Thoracic aorta (tissue), 2 donors: ENCODE results near the gene IRGC. TPM values are rescaled to one million over a fixed set of nuclear protein-coding genes. Genes with fewer than 3 reads are reported as not detected.

Source experiments
- ATAC-seq: fragments of 150-250 bp; one replicate; pipeline ENCODE4 v1.8.0; 2017; ENCODE audit warnings: low read depth; ENCODE audit not compliant: insufficient number of reproducible peaks, low FRiP score
- DNase-seq: peaks from one replicate; pipeline ENCODE4 v3.0.0-alpha.2; 2020; ENCODE audit warnings: low spot score
- H3K27ac ChIP-seq, 2 donors: fragments of 200-600 bp; sonication (generic); 1 replicate in 1 of 2; 2 replicates in 1 of 2; pipeline ENCODE4 v1.5.1; 2016; ENCODE audit warnings: mild to moderate bottlenecking in 2 of 2, moderate library complexity in 2 of 2
- H3K27me3 ChIP-seq: fragments of 200-600 bp; sonication (generic); replicated peaks from 2 replicates; pipeline ENCODE4 v1.6.0; 2016; ENCODE audit warnings: mild to moderate bottlenecking; ENCODE audit not compliant: insufficient read depth
- H3K36me3 ChIP-seq: fragments of 200-600 bp; sonication (generic); one replicate; pipeline ENCODE4 v1.5.1; 2016
- H3K4me1 ChIP-seq, 2 donors: fragments of 200-600 bp; sonication (generic); 1 replicate in 1 of 2; 2 replicates in 1 of 2; pipeline versions ENCODE4 v1.5.1 to v1.6.0; 2016; ENCODE audit warnings: low read depth in 2 of 2, mild to moderate bottlenecking in 1 of 2; ENCODE audit not compliant: control insufficient read depth in 1 of 2
- H3K4me3 ChIP-seq: fragments of 200-600 bp; sonication (generic); 2 replicates; pipeline ENCODE4 v1.5.1; 2016; ENCODE audit warnings: mild to moderate bottlenecking
- H3K9me3 ChIP-seq: fragments of 200-600 bp; sonication (generic); 2 replicates; pipeline ENCODE4 v1.5.1; 2016
- CTCF ChIP-seq: fragments of 200-600 bp; sonication (generic); IDR thresholded peaks from one replicate; pipeline ENCODE4 v1.5.1; 2019; ENCODE audit warnings: antibody characterized with exemption
- total RNA-seq, 2 donors: library from RNA; depleted of rRNA; stranded (reverse); fragments of >200 nt; gene quantifications; one replicate each; pipeline versions ENCODE4 v1.1.0 to v1.2.3, GENCODE V29; 2016

IRGC gene
- total RNA-seq, 2 donors from 2014 or later, result not detected

DNA sequence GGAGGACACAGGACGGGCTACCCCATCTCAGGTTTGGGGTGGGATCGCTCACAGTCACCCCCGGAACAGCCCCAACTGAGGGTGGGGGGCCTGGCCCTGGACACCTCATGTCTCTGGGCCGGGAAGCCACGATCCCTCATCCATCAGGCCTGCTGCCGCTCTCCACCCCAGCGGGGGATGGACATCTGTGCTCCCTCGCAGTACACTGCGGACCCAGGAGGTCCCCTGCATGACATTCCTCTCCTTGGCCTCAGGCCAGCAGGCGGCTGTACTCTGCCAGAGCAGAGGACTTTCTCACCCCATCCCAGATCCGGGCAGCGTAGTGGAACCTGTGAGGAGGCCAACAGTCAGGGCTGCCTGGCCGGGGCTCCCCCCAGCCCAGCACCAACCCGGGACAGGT, 15.5 kb downstream of the IRGC start:
- ATAC-seq (no peak), DNase-seq (no peak)
- H3K27me3 ChIP-seq, result no peaks in the 10 kb centered on the region
- peaks cover 58% of the 10 kb centered on the region for H3K36me3 ChIP-seq
- TF ChIP-seq CTCF, result no peak
- H3K27ac ChIP-seq, result no peak overlapping the region
- H3K9me3 ChIP-seq, result no peaks in the 10 kb centered on the region
- H3K4me1 ChIP-seq, result no peaks in the 10 kb centered on the region
- no peak overlapping the region for H3K4me3 ChIP-seq

DNA sequence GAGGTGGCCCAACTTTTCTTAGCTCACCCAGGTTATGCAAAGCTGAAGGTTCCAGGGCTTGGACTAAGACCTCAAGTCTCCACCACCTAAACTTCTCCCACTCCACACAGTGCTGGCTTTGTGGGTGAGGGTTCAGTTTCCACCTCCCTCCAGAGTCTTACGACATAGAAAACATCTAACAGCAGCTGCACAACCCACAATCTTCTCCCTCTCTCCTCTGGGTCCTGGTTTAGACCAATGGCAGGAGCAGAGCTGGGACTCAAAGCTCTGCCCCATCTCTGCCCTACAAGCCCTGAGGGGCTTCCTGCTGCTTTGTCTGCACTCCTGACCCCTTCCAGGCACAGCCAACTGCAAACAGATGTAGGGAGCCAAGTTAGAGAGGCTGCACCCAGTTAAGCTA, 16.0 kb downstream of the IRGC start:
- no peak overlapping the region for H3K27ac ChIP-seq
- H3K4me1 ChIP-seq, result no peaks in the 10 kb centered on the region
- H3K36me3 ChIP-seq, result peaks cover 63% of the 10 kb centered on the region
- ATAC-seq (no peak), DNase-seq (no peak)
- TF ChIP-seq CTCF, result no peak
- no peaks in the 10 kb centered on the region for H3K27me3 ChIP-seq
- H3K4me3 ChIP-seq, result no peak overlapping the region
- no peaks in the 10 kb centered on the region for H3K9me3 ChIP-seq

- Histone ChIP-seq H3K4me3 (no peak overlapping the region), H3K36me3 (peaks cover 71% of the 10 kb centered on the region), H3K4me1 (no peaks in the 10 kb centered on the region), H3K27me3 (no peaks in the 10 kb centered on the region), H3K27ac (no peak overlapping the region), H3K9me3 (no peaks in the 10 kb centered on the region)
- TF ChIP-seq CTCF, result no peak
- ATAC-seq (no peak), DNase-seq (no peak)
Measured at GRCh38 chr19:43735013-43735412, 19.1 kb downstream of the IRGC start.

- Histone ChIP-seq H3K4me1 (no peaks in the 10 kb centered on the region), H3K27me3 (no peaks in the 10 kb centered on the region), H3K36me3 (peaks cover 77% of the 10 kb centered on the region), H3K27ac (no peak overlapping the region), H3K4me3 (no peak overlapping the region), H3K9me3 (no peaks in the 10 kb centered on the region)
- DNase-seq (no peak), ATAC-seq (no peak)
- TF ChIP-seq CTCF, result no peak
Measured at GRCh38 chr19:43735957-43736356, 20.1 kb downstream of the IRGC start.

DNA sequence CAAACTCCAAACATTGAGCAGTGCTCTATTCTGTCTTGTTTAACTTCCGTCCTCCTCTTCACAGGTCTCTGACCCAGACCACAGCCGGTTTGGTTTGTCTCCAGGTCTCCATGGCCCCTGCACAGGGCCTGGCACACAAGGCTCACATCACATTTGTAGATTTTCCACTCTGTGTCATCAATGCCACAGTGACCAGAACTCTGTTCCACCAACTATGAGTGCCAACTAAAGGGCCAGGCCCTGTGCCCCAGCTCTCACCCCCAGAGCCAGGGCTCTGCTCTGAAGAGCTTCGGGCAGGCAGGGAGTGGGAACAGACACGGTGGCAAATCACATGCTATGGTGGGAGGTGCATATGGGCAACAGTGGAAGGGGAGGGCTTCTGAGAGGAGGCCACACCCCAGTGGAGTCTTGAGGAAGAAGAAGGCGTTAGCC, 22.9 kb downstream of the IRGC start:
- Histone ChIP-seq H3K27ac (no peak overlapping the region), H3K27me3 (no peaks in the 10 kb centered on the region), H3K4me3 (no peak overlapping the region), H3K4me1 (no peaks in the 10 kb centered on the region), H3K9me3 (no peaks in the 10 kb centered on the region), H3K36me3 (peaks cover 63% of the 10 kb centered on the region)
- DNase-seq (no peak), ATAC-seq (no peak)
- TF ChIP-seq CTCF, result no peak
